Non-pigmented ciliary epithelial cell (primary cell): ENCODE measurements around the gene TAAR1.
"Not testable (repeated sequence)": the region's sequence is repeated elsewhere in the genome, so short reads cannot be mapped to it uniquely, and the experiment has no call there.

Experiments
- DNase-seq: peaks from one replicate; pipeline ENCODE4 v3.0.0-alpha.2; 2010; ENCODE audit warnings: low read depth

TAAR1 gene

DNA sequence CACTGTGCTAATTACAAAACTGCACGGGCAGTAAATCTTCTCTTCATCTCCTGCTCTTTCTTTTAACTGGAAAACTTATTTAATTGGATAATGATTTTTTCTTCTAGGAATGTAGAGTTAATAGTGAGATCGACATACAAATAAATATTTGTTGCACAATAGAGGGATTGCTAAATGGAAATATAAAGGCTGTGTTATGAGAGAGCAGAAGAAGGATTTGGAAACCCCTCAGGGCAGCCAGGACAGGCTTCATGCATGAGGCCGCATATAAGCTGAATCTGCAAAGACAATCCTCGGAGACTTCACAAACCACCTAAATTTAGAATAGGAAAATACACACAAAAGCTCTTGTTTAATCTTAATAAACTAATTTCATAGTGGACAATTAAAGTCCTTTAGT is 2.9 kb upstream of the TAAR1 start:
- no peak for DNase-seq

DNA sequence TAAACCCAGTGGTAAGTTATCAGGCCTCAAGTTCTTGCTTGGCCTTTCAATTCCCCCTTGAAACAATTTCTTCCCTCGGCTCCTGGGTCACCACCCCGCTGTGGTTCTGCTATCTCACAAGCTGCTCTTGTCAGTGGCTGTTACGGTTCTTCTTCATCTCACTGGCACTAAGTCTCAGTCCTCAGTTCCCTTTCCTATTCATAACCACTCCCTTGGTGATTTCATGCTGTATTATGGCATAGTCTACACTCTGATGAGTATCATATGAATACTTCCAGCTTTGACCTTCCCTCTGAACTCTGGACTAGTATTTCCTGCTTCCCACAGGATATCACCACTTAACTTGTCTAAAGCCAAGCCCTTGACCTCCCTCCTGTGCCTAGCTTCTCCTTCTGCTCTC is 7.9 kb downstream of the TAAR1 start:
- DNase-seq: no peak

DNA sequence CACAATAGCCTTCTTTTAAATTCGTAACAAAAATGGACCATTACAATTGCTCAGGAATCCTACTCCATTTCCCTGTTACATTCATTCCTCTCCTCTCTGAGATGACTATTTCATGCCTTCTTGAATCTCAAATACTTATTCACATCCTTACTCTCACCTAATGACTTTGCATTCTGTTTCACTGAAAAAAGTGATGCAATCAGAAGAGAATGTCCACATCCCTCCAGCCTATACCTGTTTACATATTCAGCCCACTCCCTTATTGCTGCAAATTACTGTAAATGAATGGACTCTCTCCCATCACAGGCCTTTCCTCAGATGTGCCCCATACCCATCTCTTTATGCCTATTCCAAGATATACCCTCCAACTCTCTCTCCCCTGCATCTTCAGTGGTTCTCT is 8.6 kb downstream of the TAAR1 start:
- DNase-seq: no peak

DNA sequence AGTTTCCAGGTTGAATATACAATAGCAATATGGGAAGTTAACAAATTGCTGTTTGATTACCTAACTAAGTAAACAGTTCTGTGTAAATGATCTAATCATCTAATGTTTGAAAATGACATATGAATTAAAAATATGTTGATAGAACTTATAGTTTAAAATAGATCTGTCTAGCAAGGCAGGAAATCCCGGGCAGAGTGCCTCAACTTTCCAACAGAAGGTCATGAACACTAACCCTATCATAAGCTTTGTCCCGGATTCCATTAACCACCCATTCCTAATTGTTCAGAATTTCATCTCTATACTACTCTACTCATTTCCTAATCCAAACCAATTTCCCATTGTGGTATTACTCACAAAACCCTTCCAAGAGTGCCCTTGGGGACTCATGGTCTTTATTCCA is 10.2 kb downstream of the TAAR1 start:
- no peak for DNase-seq

DNA sequence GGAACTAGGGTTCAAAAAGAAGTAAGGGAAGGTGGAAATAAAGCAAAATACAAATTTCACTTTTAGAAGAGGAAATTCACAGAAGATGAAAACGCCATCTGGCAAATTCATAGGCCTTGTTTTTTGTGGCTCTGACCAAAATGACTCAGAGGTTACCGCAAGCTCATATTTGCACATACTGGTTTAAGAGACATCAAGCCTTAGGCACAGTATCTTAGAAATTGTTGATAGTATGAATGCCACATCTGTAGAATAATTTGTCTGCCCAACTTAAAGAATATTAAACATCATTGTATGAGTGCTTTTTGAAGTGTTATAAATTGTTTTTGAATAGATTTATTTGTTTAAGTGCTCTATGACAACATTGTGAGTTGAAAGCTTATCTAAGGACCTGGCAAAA is 10.6 kb downstream of the TAAR1 start:
- DNase-seq: peak; percentile 55

DNA sequence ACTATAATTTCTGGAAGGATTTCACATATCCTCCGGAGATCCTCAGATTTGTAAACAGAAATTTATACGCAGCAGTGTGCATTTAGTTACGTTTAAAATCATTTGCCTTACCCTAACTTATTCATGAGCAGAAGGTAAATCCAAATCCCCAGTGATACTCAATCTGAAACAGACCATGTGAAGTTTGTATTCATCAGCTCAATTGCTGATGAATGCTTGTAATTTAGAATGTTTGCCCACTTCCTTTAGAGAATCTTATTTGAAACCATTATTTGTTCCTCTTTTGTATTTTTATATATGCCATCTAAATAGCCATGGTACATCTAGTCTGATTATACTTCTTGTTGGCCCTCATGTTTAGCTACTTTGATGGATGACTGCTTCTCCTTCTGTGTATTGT is 15.4 kb downstream of the TAAR1 start:
- DNase-seq: no peak

DNA sequence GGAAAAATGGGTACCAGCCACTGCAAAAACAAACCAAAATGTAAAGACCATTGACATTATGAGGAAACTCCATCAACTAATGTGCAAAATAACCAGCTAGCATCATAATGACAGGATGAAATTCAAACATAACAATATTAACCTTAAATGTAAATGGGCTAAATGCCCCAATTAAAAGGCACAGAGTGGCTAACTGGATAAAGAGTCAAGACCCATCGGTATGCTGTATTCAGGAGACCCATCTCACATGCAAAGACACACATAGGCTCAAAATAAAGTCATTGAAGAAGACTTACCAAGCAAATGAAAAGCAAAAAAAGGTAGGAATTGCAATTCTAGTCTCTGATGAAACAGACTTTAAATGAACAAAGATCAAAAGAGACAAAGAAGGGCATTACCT is 21.8 kb downstream of the TAAR1 start:
- DNase-seq: not testable (repeated sequence)

DNA sequence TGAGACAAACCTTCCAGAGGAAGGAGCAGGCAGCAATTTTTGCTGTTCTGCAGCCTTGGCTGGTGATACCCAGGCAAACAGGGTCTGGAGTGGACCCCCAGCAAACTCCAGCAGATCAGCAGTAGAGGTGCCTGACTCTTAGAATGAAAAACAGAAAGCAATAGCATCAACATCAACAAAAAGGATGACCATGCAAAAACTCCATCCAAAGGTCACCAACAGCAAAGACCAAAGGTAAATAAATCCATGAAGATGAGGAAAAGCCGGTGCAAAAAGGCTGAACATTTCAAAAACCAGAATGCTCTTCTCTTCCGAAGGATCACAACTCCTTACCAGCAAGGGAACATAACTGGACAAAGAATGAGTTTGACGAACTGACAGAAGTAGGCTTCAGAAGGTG is 23.1 kb downstream of the TAAR1 start:
- DNase-seq: not testable (repeated sequence)

DNA sequence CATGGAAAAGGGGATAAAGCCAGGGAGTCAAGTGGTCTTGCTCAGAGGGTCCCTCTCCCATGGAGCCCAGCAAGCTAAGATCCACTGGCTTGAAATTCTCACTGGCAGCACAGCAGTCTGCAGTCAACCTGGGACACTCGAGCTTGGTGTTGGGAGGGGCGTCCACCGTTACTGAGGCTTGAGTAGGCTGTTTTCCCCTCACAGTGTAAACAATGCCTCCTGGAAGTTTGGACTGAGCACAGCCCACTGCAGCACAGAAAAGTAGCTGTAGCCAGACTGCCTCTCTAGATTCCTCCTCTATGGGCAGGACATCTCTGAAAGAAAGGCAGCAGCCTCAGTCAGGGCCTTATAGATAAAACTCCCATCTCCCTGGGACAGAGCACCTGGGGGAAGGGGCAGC is 23.7 kb downstream of the TAAR1 start:
- not testable (repeated sequence) for DNase-seq

DNA sequence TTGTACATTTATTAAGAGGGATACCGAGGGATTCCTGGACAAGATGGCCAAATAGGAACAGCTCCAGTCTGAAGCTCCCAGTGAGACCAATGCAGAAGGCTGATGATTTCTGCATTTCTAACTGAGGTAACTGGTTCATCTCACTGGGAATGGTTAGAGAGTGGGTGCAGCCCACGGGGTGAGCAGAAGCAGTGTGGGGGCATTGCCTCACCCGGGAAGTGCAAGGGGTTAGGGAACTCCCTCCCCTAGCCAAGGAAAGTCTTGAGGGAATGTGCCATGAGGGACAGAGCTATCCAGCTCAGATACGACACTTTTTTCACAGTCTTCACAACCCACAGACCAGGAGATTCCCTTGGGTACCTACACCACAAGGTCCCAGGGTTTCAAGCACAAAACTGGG is 24.2 kb downstream of the TAAR1 start:
- no peak for DNase-seq

DNA sequence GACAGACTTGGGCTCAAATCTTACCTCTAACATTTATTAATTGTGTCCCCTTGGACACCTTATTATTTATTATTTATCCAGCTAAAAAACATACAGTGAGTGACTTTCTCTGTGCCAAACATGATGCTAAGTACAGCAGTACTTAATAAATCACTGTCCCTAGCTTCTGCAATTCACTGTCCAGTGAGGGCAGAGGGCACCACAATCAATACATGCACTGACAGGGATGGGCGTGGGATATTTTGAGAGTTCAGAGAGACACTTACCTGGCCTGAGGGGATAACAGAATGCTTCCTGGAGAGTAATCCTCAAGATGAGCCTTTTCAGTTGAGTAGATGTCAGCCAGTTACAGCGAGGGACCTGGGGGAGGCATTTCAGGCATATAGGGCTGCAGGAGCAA is 25.6 kb downstream of the TAAR1 start:
- no peak for DNase-seq

DNA sequence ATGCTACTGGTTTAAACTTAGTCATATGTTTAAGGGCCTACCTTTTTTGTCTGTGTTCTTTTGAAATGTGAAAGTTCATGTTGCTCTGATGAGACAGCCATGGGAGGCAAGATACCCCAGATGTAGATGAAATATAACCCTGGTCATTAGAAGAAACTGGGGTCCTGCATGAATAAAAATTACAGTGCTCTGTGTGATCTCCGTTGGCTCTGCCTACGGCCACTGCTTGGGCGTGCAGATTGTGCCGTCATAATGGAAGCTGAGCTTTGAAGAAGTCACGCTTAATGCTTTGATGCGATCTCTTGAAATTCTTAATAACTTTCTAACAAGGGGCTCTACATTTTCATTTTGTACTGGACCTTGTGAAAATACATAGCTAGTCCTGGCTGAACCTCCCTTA is 34.8 kb downstream of the TAAR1 start, which contains the start of gene TAAR2:
Gene TAAR2, minus strand, starts transcription at position 101 of the 400 bp plus-strand sequence. Its CDS starts 0 bp downstream, at position 101.
- no peak for DNase-seq

DNA sequence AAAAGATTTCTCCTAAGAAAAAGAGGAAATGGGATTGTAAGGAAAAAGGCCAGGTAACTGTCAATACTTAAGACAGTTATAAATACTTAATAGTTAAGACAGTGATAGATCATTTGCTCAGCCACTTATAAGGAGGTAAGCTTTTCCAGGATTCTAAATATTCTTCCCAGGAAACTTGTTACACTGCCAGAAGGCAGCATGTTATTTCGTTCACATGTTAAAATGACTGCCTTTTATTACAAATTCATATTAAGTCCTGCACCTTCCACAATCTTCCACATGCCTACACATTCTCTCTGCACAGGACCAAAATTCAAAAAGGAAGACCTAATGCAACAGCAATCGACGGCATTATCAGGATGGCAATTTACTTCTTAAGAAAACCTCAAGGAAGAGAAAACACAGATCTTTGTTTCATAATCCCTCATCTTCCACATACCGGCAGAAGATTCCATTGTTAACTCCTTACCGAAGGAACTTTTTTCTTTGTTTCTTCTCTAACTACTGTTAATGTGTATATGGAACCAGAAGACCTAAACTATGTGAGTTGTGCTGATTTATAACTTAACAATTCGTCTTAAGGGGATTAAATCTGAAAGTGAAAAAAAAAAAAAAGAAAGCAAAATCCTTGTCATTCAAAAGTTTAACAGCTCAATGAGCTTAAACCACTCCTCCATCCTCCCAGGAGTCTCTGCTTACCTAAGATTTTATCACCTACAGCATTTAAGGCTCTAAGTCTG is 35.7 kb downstream of the TAAR1 start:
- no peak for DNase-seq

DNA sequence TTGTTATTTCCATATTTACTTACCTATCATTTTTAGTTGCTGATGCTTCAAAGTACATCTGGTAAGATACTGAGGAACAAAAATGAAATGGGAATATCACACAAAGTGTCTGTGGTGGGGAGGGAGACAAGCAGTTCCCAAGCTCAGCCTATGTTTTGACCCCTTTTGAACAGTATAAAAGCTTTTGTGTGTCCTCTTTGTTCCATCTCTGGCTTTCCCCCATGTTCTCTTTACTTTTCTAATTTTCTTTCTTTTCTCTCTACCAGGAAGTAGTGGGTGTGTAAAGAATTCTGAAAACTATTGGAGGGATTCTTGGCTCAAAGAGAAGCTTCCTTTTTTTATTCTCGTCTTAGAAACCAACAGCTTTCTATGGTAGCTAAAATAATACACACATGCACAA is 42.3 kb downstream of the TAAR1 start:
- no peak for DNase-seq

DNA sequence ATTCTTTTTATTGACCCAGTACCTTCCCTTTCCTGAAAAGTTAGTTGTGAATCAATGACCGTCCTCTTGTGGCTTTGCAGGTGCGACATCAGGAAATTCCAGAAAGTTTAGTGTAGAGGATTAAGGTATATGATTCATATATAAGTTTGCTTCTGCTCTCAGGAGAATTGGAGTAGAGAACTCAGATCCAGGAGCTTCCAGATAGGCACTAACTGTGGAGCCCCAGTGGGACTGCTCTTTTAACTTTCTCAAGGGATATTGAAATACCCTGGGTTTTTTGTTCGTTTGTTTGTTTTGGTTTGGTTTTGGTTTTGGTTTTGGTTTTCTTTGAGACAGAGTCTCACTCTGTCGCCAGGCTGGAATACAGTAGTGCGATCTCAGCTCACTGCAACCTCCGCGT is 44.4 kb downstream of the TAAR1 start:
- no peak for DNase-seq

DNA sequence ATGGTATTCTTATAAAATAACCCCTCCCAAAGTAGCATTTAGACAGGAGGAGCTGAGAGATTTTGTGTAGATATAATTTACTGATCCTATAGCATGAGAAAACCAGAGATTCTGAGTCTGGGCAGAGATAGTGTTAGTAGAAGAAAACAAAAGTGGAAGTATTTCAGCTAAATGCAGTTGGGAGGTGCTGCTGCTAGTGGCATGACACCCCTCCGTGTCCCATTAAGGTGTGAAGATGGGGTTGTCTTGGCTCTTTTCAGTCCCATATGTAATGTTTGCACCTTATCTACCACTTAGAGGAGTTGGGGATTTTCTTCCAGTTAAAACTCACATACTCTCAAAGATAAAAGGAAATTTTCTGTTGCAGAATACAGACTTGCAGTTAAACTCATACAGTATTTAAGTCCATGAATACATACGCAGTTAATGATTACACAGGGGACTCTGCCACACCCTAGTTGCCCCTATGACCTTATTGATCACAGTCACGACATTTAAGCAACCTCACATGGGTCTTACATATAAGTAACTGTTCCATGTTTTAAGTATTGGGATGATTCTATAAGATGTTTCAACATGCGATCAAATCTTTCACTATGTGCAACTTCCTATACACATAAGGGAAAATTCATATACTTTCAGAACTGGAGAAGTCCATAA is 46.4 kb downstream of the TAAR1 start:
- DNase-seq: no peak

DNA sequence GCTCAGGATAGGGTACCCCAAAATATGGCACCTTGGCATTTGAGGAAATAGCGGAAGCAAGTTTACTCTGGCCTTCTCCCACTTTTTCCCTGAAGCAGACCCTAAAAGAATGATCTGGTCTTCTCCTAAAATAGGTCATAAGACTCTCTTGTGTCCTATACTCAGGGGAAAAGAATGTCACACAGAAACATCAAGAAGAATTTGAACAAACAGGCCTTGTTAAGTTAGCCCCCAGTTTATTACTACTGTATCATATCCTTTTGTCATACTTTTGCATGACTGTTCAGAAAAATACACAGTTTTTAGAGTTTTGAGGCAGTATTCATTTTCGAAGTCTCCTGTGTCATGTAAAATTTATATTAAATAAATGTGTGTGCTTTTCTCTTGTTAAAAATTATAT is 47.4 kb downstream of the TAAR1 start:
- DNase-seq: no peak

DNA sequence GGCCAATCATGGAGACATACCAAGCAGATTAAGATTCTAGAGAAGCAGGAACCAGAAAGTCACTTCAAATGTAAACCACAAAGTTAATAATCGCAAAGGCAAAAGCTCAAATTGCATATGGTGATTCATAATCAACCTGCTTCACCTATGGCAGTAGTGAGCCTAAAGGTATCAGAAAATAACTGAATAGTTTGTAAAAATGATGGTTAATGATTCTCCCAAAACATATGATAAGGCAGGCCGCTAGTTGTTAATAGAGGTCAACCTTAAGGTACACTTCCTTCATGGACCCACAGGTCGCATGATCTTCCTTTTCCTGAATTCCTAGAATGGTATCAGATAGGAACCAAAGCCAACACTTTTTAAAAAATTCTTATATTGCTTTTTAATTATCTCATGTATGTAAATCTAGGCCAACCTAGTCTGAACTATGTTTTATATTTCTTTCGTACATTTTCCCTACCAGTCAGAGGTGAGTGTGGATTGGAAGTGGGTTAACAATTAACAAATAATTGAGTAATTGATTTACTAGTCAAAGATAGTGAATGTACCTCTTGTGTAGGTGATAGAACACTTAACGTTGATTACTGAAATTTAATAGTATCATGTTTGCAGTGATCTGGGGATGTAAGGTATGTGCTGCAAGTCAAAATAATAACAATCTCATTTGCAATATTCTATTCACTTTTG is 51.3 kb downstream of the TAAR1 start:
- DNase-seq: no peak

DNA sequence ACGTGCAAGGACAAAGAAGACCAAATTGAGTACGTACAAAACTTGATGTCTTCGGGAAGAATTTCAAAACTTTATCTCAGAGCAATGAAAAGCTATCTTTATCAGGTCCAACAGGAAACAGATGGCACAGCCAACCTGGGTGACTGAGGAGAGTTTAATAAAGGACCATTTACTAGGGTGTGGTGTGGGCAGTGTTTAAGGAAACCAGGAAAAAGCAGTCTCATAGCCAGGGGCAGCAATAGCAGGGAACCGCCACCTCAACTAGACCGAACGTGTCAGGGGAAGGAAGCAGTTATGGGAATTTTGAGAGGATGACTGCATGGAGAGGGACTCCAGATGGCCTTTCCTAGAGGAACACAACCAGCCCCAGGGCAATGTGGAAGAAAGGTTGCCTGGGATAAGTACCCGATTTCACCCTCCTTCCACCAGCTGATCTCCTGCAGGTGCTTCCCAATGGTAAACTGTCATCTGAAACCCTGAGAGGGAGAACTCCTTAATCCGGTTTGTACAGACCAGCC is 54.3 kb downstream of the TAAR1 start:
- DNase-seq: no peak

DNA sequence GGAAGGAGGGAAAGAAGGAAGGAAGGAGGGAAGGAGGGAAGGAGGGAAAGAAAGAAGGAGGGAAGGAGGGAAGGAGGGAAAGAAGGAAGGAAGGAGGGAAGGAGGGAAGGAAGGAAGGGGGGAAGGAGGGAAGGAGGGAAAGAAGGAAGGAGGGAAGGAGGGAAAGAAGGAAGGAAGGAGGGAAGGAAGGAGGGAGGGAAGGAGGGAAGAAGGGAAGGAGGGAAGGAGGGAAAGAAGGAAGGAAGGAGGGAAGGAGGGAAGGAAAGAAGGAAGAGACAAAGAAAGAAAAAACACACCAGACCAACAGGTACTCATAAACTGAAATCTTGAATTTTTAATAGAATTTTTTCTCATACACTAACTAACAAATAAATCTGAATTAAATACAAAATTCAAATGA is 58.1 kb downstream of the TAAR1 start:
- DNase-seq: not testable (repeated sequence)

DNA sequence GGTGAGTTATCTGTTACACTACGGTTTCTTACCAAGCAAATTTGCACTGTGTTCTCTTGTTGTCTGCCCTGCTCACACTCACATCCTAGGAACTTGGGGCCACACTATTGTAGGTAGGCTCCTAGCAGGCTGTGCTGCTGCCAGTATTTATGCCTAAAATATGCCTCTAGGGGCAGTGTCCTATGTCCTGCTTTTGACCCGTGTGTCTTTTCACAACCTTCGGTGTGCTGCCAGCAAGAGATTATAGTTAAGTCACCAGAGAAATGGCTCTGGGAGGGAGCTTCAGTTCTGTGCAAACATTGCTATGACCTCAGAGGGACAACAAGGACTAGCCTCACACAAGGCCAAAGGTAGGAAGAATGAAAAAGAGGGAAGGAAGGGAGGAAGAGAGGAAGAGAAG is 60.5 kb downstream of the TAAR1 start:
- no peak for DNase-seq

DNA sequence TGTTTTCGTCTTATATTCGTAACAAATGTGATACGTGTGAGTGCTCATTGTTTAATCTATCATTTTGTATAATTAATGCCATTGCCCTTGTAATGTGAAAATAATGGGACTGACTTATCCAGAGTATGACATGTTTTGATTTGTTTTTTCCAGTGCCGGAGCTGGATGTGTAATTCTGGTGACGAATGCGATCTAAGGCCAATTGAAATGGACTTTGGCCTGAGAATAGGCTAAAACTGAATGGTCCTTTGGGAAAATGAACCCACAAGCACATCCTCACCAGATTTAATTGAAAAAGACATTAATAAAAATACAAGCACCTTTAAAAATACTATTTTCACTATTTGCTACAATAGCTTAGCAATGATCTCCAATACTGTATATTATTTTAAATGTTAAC is 62.8 kb downstream of the TAAR1 start:
- no peak for DNase-seq
